B cell (primary cell): ENCODE data around the gene TAF1B. TPM values are rescaled to one million over a fixed set of nuclear protein-coding genes. Genes with fewer than 3 reads are reported as not detected.

Experiments used
- ATAC-seq: fragments of 200-7000 bp; cut with Tn5 transposase; one replicate; pipeline ENCODE4 v1.10.0; 2021; ENCODE audit warnings: low read depth, mild to moderate bottlenecking, moderate number of reproducible peaks, moderate library complexity
- CTCF ChIA-PET: fragments of 350-600 bp; sonication (Branson Sonifier 250); formaldehyde crosslinking; loops from one replicate; lab custom pipeline; 2021; ENCODE audit warnings: antibody characterized with exemption, inconsistent platforms; lab: Charles Lee
- POLR2A ChIA-PET: fragments of 350-600 bp; sonication (Branson Sonifier 250); formaldehyde crosslinking; loops from one replicate; lab custom pipeline; 2021; ENCODE audit warnings: antibody characterized with exemption; lab: Charles Lee
- DNase-seq: peaks from one replicate; pipeline ENCODE4 v3.0.0; 2013
- H2AFZ ChIP-seq: 2 replicates; pipeline ENCODE4 v1.6.1; 2012; ENCODE audit warnings: mild to moderate bottlenecking, low read depth, low read length; ENCODE audit not compliant: insufficient read depth, poor library complexity, severe bottlenecking
- H3K27ac ChIP-seq, 2 donors: 1 replicate in 1 of 2; 2 replicates in 1 of 2; pipeline ENCODE4 v1.5.1; 2012 to 2013; ENCODE audit warnings: low read length in 2 of 2, mild to moderate bottlenecking in 2 of 2, moderate library complexity in 1 of 2
- H3K27me3 ChIP-seq, 4 experiments: fragments of 200-600 bp in 1 of 4; sonication (generic) in 1 of 4; replicated peaks in 1 of 4; 1 replicate in 2 of 4; 2 replicates in 2 of 4; pipeline versions ENCODE4 v1.6.1 to v1.7.0; 2013 to 2016; ENCODE audit warnings: low read length in 3 of 4, mild to moderate bottlenecking in 2 of 4, mixed read lengths in 1 of 4, moderate library complexity in 1 of 4; ENCODE audit not compliant: insufficient read depth in 4 of 4, control insufficient read depth in 3 of 4; ENCODE audit errors: control extremely low read depth in 1 of 4
- H3K36me3 ChIP-seq, 2 experiments: replicated peaks in 1 of 2; 1 replicate in 1 of 2; 2 replicates in 1 of 2; pipeline versions ENCODE4 v1.6.1 to v1.7.1; 2013; ENCODE audit warnings: low read length in 1 of 2; ENCODE audit not compliant: insufficient read depth in 2 of 2, control insufficient read depth in 1 of 2; ENCODE audit errors: control extremely low read depth in 1 of 2, extremely low read depth in 1 of 2
- H3K4me1 ChIP-seq, 2 donors: fragments of 200-600 bp in 1 of 2; sonication (generic) in 1 of 2; 1 replicate in 1 of 2; 2 replicates in 1 of 2; pipeline versions ENCODE4 v1.5.1 to v1.6.1; 2013 to 2017; ENCODE audit warnings: low read length in 2 of 2; ENCODE audit not compliant: control insufficient read depth in 2 of 2, insufficient read depth in 2 of 2
- H3K4me2 ChIP-seq: replicated peaks from 2 replicates; pipeline ENCODE3; 2012; ENCODE audit warnings: mild to moderate bottlenecking, low read depth, low read length; ENCODE audit not compliant: poor library complexity, severe bottlenecking
- H3K4me3 ChIP-seq, 5 experiments: fragments of 200-600 bp in 1 of 5; sonication (generic) in 1 of 5; 1 replicate in 3 of 5; 2 replicates in 2 of 5; pipeline versions ENCODE4 v1.5.1 to v1.7.0; 2011 to 2016; ENCODE audit warnings: low read length in 4 of 5, mild to moderate bottlenecking in 4 of 5, low read depth in 2 of 5, control low read depth in 1 of 5, moderate library complexity in 1 of 5; ENCODE audit not compliant: insufficient read depth in 1 of 5; ENCODE audit errors: control extremely low read depth in 1 of 5, extremely low read depth in 1 of 5
- H3K79me2 ChIP-seq: fragments of 200-600 bp; sonication (generic); one replicate; pipeline ENCODE4 v1.6.0; 2016; ENCODE audit warnings: low read length; ENCODE audit not compliant: control insufficient read depth, insufficient read depth
- H3K9ac ChIP-seq: fragments of 200-600 bp; sonication (generic); 2 replicates; pipeline ENCODE4 v1.6.1; 2017; ENCODE audit warnings: mild to moderate bottlenecking, low read length, moderate library complexity
- H3K9me3 ChIP-seq, 3 donors: one replicate each; pipeline versions ENCODE4 v1.6.1 to v1.7.1; 2013; ENCODE audit warnings: low read length in 2 of 3; ENCODE audit not compliant: control insufficient read depth in 2 of 3, insufficient read depth in 1 of 3; ENCODE audit errors: control extremely low read depth in 1 of 3
- H4K20me1 ChIP-seq: 2 replicates; pipeline ENCODE4 v1.6.0; 2012; ENCODE audit warnings: mild to moderate bottlenecking, low read length; ENCODE audit not compliant: insufficient read depth, control insufficient read depth, poor library complexity, severe bottlenecking
- H3K27ac Mint-ChIP-seq: one replicate; pipeline ENCODE4 v1.8.0; 2021; ENCODE audit warnings: mixed read lengths
- H3K27me3 Mint-ChIP-seq: one replicate; pipeline ENCODE4 v1.8.0; 2021; ENCODE audit warnings: mixed read lengths
- H3K4me1 Mint-ChIP-seq: one replicate; pipeline ENCODE4 v1.8.0; 2021; ENCODE audit warnings: mixed read lengths
- H3K4me3 Mint-ChIP-seq: one replicate; pipeline ENCODE4 v1.8.0; 2021; ENCODE audit warnings: mixed read lengths
- H3K9me3 Mint-ChIP-seq: one replicate; pipeline ENCODE4 v1.8.0; 2022; ENCODE audit warnings: mixed read lengths; ENCODE audit not compliant: insufficient read depth
- EZH2 ChIP-seq: IDR thresholded peaks from 2 replicates; pipeline ENCODE4 v1.6.1; 2012; ENCODE audit warnings: borderline replicate concordance, low read depth, mild to moderate bottlenecking, moderate library complexity, low read length; ENCODE audit not compliant: insufficient read depth, poor library complexity, severe bottlenecking
- WGBS: methylation state at CpG from one replicate; pipeline ENCODE4 v1.1.5; 2013; ENCODE audit warnings: missing lambda C conversion rate; ENCODE audit not compliant: insufficient coverage; 5-methylcytosine and 5-hydroxymethylcytosine counted together
- intact Hi-C: fragments of 100-400 bp; cut with micrococcal nuclease; formaldehyde crosslinking; loops from one replicate; pipeline ENCODE4 v1.10.0; 2022
- polyA plus RNA-seq: library from polyadenylated mRNA; depleted of rRNA; stranded (reverse); fragments of >200 nt; gene quantifications from 2 replicates; pipeline ENCODE4 v1.2.3, GENCODE V29; 2012
- total RNA-seq, 2 donors: library from RNA; stranded (reverse); fragments of 120-200 nt in 1 of 2; gene quantifications; 1 replicate in 1 of 2; 2 replicates in 1 of 2; pipeline versions ENCODE4 v1.2.3 to v1.2.4, GENCODE V29; 2013 to 2022
- TF ChIP-seq, protein P1 (sequence below): fragments of 200-600 bp; IDR thresholded peaks from one replicate; pipeline ENCODE4 v1.8.0; 2022; ENCODE audit warnings: antibody characterized with exemption, mild to moderate bottlenecking

Gene TAF1B
- total and polyA plus RNA-seq, 2 donors (not counting 1 experiment from before 2014, with no cell fraction given): 4.5 to 25.5 TPM

DNA sequence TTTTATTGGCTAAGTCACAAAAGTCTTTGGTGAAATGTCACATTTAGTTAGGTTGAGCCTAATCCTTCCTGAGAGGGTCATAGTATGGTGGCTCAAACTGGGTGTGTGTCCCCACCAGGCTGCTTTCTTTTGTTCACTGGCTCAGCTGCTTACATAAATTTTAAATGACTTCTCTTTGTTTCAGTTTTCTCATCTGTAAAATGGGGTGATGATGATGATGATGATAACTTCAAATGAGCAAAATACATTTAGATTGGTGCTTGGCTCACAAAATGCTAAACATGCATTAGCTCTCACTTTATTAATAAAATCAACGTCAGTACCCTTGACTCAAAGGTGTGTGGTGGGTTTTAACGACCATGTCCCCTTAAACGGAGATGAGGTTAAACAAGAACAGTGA is 7.2 kb upstream of the TAF1B start:
- no peaks in the 10 kb centered on the region for H3K9me3 ChIP-seq
- no peak overlapping the region for H3K27ac Mint-ChIP-seq
- H3K4me1 Mint-ChIP-seq: no peaks in the 10 kb centered on the region
- H3K36me3 ChIP-seq: no peaks in the 10 kb centered on the region
- DNase-seq (no peak), ATAC-seq (no peak)
- no peak overlapping the region for H3K27ac ChIP-seq
- ChIA-PET POLR2A (no interaction called here), CTCF (interaction anchor here (1.0 to 1.4 kb wide), 2 partner anchors 22 to 211 kb away, joined by 3 to 4 read pairs; no protein-coding TSS in a partner anchor)
- H3K27me3 ChIP-seq: peaks cover 0 to 3% (median 0%) of the 10 kb centered on the region in 4 experiments
- 90% methylated on average over 2 of the region's 3 CpGs for WGBS
- H3K4me1 ChIP-seq: no peaks in the 10 kb centered on the region
- intact Hi-C loops: no loop called here
- no peaks in the 10 kb centered on the region for H3K79me2 ChIP-seq
- H3K9me3 Mint-ChIP-seq: no peaks in the 10 kb centered on the region
- H3K4me3 ChIP-seq: no peak overlapping the region
- H3K27me3 Mint-ChIP-seq: peaks cover 11% of the 10 kb centered on the region
- H3K9ac ChIP-seq: no peak overlapping the region
- H3K4me3 Mint-ChIP-seq: no peak overlapping the region
- no peaks in the 10 kb centered on the region for H4K20me1 ChIP-seq
- H3K4me2 ChIP-seq: no peak overlapping the region
- TF ChIP-seq, protein P1, sequence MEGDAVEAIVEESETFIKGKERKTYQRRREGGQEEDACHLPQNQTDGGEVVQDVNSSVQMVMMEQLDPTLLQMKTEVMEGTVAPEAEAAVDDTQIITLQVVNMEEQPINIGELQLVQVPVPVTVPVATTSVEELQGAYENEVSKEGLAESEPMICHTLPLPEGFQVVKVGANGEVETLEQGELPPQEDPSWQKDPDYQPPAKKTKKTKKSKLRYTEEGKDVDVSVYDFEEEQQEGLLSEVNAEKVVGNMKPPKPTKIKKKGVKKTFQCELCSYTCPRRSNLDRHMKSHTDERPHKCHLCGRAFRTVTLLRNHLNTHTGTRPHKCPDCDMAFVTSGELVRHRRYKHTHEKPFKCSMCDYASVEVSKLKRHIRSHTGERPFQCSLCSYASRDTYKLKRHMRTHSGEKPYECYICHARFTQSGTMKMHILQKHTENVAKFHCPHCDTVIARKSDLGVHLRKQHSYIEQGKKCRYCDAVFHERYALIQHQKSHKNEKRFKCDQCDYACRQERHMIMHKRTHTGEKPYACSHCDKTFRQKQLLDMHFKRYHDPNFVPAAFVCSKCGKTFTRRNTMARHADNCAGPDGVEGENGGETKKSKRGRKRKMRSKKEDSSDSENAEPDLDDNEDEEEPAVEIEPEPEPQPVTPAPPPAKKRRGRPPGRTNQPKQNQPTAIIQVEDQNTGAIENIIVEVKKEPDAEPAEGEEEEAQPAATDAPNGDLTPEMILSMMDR: no peak
- TF ChIP-seq EZH2: no peak
- no peak overlapping the region for H2AFZ ChIP-seq

DNA sequence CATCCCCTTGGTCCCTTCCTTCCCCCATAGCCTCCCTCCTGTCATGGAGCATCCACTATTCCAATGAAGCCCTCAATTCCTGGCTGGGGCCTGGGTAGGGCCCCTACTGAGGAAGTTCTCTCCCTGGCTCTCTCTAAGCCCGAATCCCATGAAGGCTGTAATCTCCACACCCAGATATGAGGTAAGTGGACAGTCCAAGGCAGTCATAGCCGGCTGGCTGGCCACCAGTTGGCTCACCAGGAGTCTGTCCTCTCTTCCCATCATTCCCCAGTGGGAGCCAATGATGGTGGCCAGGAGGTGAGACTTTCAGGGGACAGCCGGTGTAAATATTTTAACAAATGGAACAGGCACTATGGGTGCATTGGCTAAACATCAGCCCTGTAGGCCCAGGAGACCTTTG is 6.8 kb upstream of the TAF1B start:
- H3K27ac Mint-ChIP-seq: no peak overlapping the region
- H3K27me3 Mint-ChIP-seq: peaks cover 11% of the 10 kb centered on the region
- no peak overlapping the region for H3K9ac ChIP-seq
- H3K9me3 Mint-ChIP-seq: no peaks in the 10 kb centered on the region
- H3K4me2 ChIP-seq: no peak overlapping the region
- ChIA-PET POLR2A (no interaction called here), CTCF (interaction anchor here (1.4 kb wide), 1 partner anchor 210 kb away, joined by 3 read pairs; no protein-coding TSS in a partner anchor)
- no peak for DNase-seq
- H3K27ac ChIP-seq: no peak overlapping the region
- no peak overlapping the region for H2AFZ ChIP-seq
- H4K20me1 ChIP-seq: no peaks in the 10 kb centered on the region
- H3K27me3 ChIP-seq: peaks cover 0 to 3% (median 0%) of the 10 kb centered on the region in 4 experiments
- WGBS: 90% methylated on average over 2 of the region's 3 CpGs
- intact Hi-C loops: no loop called here
- H3K4me3 ChIP-seq: no peak overlapping the region
- no peaks in the 10 kb centered on the region for H3K36me3 ChIP-seq
- ATAC-seq: no peak
- no peaks in the 10 kb centered on the region for H3K4me1 Mint-ChIP-seq
- TF ChIP-seq, protein P1: no peak
- no peak for TF ChIP-seq EZH2
- no peaks in the 10 kb centered on the region for H3K79me2 ChIP-seq
- no peaks in the 10 kb centered on the region for H3K9me3 ChIP-seq
- H3K4me3 Mint-ChIP-seq: no peak overlapping the region
- H3K4me1 ChIP-seq: no peaks in the 10 kb centered on the region
